IMR-90 (cell line): ENCODE results near the gene RHOH.

Experiments
- BHLHE40 ChIP-seq: fragments of 150-350 bp; IDR thresholded peaks from 2 replicates; pipeline ENCODE4 v1.6.1; 2016; ENCODE audit warnings: mild to moderate bottlenecking, low read depth, low read length
- CEBPB ChIP-seq: IDR thresholded peaks from 2 replicates; pipeline ENCODE4 v1.6.1; 2012; ENCODE audit warnings: low read depth, low read length, improper control_type of control experiment
- CHD1 ChIP-seq: IDR thresholded peaks from 2 replicates; pipeline ENCODE4 v1.6.1; 2012; ENCODE audit warnings: low read depth, low read length, improper control_type of control experiment
- MAZ ChIP-seq: IDR thresholded peaks from 2 replicates; pipeline ENCODE4 v1.6.1; 2012; ENCODE audit warnings: low read depth, mild to moderate bottlenecking, low read length, improper control_type of control experiment, moderate library complexity, borderline replicate concordance
- MXI1 ChIP-seq: IDR thresholded peaks from 2 replicates; pipeline ENCODE4 v1.6.1; 2012; ENCODE audit warnings: low read depth, mild to moderate bottlenecking, low read length, moderate library complexity, borderline replicate concordance
- NFE2L2 ChIP-seq: fragments of 150-350 bp; IDR thresholded peaks from 2 replicates; pipeline ENCODE4 v1.6.1; 2016; ENCODE audit warnings: low read depth, mild to moderate bottlenecking, low read length
- POLR2A ChIP-seq: IDR thresholded peaks from 2 replicates; pipeline ENCODE4 v1.6.1; 2012; ENCODE audit warnings: mild to moderate bottlenecking, low read depth, low read length
- RAD21 ChIP-seq: IDR thresholded peaks from 2 replicates; pipeline ENCODE4 v1.6.1; 2012; ENCODE audit warnings: low read length, improper control_type of control experiment
- RFX5 ChIP-seq: IDR thresholded peaks from 2 replicates; pipeline ENCODE4 v1.8.0; 2012; ENCODE audit warnings: low read depth, mild to moderate bottlenecking, low read length, moderate library complexity
- SMC3 ChIP-seq: fragments of 150-350 bp; IDR thresholded peaks from 2 replicates; pipeline ENCODE4 v1.6.1; 2016; ENCODE audit warnings: low read depth, mild to moderate bottlenecking, antibody characterized with exemption, low read length, moderate library complexity
- TF ChIP-seq, protein P1 (sequence below): conservative IDR thresholded peaks from 2 replicates; pipeline ENCODE4 v1.5.1; 2012; ENCODE audit warnings: mild to moderate bottlenecking, low read depth, low read length, improper control_type of control experiment
- TF ChIP-seq, protein P2 (sequence below): fragments of 150-350 bp; IDR thresholded peaks from 2 replicates; pipeline ENCODE4 v1.6.1; 2016; ENCODE audit warnings: low read depth, mild to moderate bottlenecking, low read length, moderate library complexity, borderline replicate concordance
- TF ChIP-seq, protein P3 (sequence below): fragments of 150-350 bp; IDR thresholded peaks from 2 replicates; pipeline ENCODE4 v1.6.1; 2017; ENCODE audit warnings: mild to moderate bottlenecking, antibody characterized with exemption, low read length, low read depth

DNA sequence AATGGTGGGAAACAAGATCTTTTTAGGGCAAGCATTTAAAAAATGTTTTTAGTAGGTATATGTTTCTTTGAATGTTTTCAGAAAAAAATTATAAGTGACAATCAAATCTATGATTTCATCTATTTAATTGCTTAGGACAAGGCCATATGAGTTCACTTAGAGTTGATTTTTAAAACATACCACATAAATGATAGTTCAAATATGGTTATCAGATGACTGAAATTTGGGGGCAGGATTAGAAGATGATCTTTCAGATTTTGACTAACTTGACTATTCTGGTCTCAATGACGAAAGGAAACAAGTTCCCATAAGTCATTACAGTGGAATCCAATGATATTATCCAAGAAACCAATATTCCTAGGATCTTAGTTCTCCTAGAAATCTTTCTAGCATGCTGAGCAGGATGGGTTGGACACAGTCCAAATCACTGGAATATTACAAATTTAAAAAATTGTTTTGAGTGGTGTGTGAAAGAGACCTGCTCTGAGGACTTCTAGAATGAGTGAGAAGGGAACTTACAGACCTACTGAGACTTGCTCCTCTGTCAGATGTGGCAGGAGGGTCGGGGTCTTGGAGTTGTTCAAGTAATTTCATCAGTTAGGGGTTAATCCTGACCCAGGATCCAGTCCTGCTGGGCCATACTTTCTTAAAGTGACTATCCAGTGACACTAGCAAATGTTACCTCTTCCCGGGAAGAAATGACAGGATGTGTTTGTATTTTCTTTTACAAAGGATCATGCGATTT lies 20.0 kb downstream of the RHOH start:
- TF ChIP-seq MAZ (no peak), POLR2A (no peak), CEBPB (no peak), NFE2L2 (no peak), SMC3 (no peak), CHD1 (no peak), RAD21 (no peak), MXI1 (no peak), BHLHE40 (no peak), RFX5 (no peak)
- TF ChIP-seq, protein P1, sequence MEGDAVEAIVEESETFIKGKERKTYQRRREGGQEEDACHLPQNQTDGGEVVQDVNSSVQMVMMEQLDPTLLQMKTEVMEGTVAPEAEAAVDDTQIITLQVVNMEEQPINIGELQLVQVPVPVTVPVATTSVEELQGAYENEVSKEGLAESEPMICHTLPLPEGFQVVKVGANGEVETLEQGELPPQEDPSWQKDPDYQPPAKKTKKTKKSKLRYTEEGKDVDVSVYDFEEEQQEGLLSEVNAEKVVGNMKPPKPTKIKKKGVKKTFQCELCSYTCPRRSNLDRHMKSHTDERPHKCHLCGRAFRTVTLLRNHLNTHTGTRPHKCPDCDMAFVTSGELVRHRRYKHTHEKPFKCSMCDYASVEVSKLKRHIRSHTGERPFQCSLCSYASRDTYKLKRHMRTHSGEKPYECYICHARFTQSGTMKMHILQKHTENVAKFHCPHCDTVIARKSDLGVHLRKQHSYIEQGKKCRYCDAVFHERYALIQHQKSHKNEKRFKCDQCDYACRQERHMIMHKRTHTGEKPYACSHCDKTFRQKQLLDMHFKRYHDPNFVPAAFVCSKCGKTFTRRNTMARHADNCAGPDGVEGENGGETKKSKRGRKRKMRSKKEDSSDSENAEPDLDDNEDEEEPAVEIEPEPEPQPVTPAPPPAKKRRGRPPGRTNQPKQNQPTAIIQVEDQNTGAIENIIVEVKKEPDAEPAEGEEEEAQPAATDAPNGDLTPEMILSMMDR: no peak
- TF ChIP-seq, protein P2, sequence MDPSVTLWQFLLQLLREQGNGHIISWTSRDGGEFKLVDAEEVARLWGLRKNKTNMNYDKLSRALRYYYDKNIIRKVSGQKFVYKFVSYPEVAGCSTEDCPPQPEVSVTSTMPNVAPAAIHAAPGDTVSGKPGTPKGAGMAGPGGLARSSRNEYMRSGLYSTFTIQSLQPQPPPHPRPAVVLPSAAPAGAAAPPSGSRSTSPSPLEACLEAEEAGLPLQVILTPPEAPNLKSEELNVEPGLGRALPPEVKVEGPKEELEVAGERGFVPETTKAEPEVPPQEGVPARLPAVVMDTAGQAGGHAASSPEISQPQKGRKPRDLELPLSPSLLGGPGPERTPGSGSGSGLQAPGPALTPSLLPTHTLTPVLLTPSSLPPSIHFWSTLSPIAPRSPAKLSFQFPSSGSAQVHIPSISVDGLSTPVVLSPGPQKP: no peak
- TF ChIP-seq, protein P3, sequence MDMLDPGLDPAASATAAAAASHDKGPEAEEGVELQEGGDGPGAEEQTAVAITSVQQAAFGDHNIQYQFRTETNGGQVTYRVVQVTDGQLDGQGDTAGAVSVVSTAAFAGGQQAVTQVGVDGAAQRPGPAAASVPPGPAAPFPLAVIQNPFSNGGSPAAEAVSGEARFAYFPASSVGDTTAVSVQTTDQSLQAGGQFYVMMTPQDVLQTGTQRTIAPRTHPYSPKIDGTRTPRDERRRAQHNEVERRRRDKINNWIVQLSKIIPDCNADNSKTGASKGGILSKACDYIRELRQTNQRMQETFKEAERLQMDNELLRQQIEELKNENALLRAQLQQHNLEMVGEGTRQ: no peak
